Kidney epithelial cell (primary cell): Measurements from ENCODE around the gene DHRS1. TPM values are rescaled to one million over a fixed set of nuclear protein-coding genes. Genes with fewer than 3 reads are reported as not detected.
"Not testable (repeated sequence)": the region's sequence is repeated elsewhere in the genome, so short reads cannot be mapped to it uniquely, and the experiment has no call there.

Experiments
- DNase-seq: peaks from one replicate; pipeline ENCODE4 v3.0.0-alpha.2; 2010; ENCODE audit warnings: low read depth
- H3K27me3 ChIP-seq: 2 replicates; pipeline ENCODE4 v1.6.0; 2011; ENCODE audit warnings: low read length; ENCODE audit not compliant: control insufficient read depth, insufficient read depth
- H3K36me3 ChIP-seq: 2 replicates; pipeline ENCODE4 v1.5.1; 2011; ENCODE audit warnings: low read length; ENCODE audit not compliant: control insufficient read depth, insufficient read depth
- H3K4me3 ChIP-seq: 2 replicates; pipeline ENCODE4 v1.5.1; 2011; ENCODE audit warnings: low read depth, mild to moderate bottlenecking, control low read depth, low read length
- CTCF ChIP-seq: IDR thresholded peaks from 2 replicates; pipeline ENCODE4 v1.5.1; 2011; ENCODE audit warnings: mild to moderate bottlenecking, moderate library complexity, low read length, control low read depth, inconsistent platforms; ENCODE audit not compliant: insufficient read depth, poor library complexity, severe bottlenecking
- total RNA-seq: library from RNA; depleted of rRNA; stranded (reverse); fragments of >200 nt; gene quantifications from 2 replicates; pipeline ENCODE4 v1.2.3, GENCODE V29; 2015

The DHRS1 gene
- total RNA-seq, 1 donor from 2014 or later: 44.9 TPM

DNA sequence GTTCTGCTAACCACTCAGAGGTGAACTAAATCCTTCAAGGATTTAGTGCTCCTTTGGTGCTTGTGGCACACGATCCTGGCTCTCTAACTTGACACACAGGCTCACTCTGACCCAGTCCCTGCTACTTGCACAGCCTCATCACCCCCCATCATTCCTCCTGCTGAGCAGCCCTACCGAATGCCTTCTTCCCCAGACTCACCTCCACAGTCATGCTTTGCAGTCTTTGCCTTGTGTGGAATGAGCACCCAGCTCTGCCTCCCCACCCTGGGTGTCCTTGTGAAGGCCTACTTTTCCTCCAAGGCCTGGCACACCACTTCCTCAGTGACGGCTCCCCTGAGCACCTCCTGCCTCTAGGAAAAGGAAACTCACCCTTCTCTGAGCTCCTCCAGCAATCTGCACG lies 49.2 kb downstream of the DHRS1 start:
- no peak for TF ChIP-seq CTCF
- no peak for DNase-seq
- Histone ChIP-seq H3K36me3 (no peaks in the 10 kb centered on the region), H3K4me3 (no peak overlapping the region), H3K27me3 (no peaks in the 10 kb centered on the region)

GRCh38 chr14:24249230-24250021 lies 50.2 kb downstream of the DHRS1 start:
- no peak overlapping the region for H3K4me3 ChIP-seq
- H3K27me3 ChIP-seq: no peaks in the 10 kb centered on the region
- DNase-seq: no peak
- no peaks in the 10 kb centered on the region for H3K36me3 ChIP-seq
- TF ChIP-seq CTCF: no peak

DNA sequence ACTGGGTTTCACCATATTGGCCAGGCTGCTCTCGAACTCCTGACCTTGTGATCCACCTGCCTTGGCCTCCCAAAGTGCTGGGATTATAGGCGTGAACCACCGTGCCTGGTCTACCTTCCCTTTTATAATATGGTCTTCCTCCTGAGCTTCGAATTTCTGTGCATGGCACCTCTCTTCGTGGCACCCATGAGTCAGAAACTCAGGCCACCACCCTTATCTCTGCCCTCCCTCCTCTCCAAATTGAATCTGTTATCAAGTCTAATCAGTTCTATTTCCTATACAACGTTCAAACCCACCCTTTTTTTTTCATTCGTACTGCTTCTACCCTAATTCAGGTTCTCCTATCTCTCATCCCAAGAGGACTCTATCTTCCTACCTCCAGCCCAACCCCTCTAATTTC lies 52.2 kb downstream of the DHRS1 start:
- Histone ChIP-seq H3K4me3 (no peak overlapping the region), H3K27me3 (no peaks in the 10 kb centered on the region), H3K36me3 (no peaks in the 10 kb centered on the region)
- no peak for DNase-seq
- TF ChIP-seq CTCF: no peak

GRCh38 chr14:24246765-24247212 lies 52.8 kb downstream of the DHRS1 start:
- Histone ChIP-seq H3K36me3 (no peaks in the 10 kb centered on the region), H3K27me3 (no peaks in the 10 kb centered on the region), H3K4me3 (no peak overlapping the region)
- no peak for TF ChIP-seq CTCF
- no peak for DNase-seq

GRCh38 chr14:24245350-24245749 lies 54.2 kb downstream of the DHRS1 start:
- not testable (repeated sequence) for H3K27me3 ChIP-seq, H3K4me3 ChIP-seq, DNase-seq, H3K36me3 ChIP-seq

- H3K27me3 ChIP-seq: no peaks in the 10 kb centered on the region
- DNase-seq: no peak
- H3K4me3 ChIP-seq: peak overlapping the region; percentile 80
- peaks cover 12% of the 10 kb centered on the region for H3K36me3 ChIP-seq
- TF ChIP-seq CTCF: no peak
These were observed 56.2 kb downstream of the DHRS1 start for GRCh38 chr14:24243336-24243836.
